Left forelimb (tissue), 1 donor: ENCODE data around the gene ACSS1.

Experiments
- DNase-seq: peaks from one replicate; pipeline ENCODE4 v3.0.0-alpha.2; 2018; ENCODE audit warnings: low spot score

The ACSS1 gene

DNA sequence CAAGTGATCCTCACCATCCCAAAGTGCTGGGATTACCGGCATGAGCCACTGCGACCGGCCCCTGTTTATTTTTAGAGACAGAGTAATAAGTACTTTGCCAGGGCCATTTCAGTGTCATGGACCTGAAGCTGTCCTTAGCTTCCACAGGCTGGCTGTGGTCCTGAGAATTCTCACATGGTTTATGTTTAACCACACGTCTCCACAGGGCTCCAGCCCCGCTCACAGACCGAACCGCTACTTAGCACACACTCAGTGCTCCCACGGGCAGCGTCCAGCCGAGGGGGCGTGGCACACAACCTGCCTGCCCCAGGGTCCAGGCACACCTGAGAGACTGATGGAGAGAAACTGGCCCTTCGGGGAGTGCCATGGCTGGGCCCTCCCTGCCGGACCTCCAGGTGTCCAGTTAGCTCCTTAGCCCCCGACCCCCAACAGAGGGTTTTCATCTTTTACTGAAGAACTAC, 11.7 kb downstream of the ACSS1 start:
- DNase-seq = no peak

DNA sequence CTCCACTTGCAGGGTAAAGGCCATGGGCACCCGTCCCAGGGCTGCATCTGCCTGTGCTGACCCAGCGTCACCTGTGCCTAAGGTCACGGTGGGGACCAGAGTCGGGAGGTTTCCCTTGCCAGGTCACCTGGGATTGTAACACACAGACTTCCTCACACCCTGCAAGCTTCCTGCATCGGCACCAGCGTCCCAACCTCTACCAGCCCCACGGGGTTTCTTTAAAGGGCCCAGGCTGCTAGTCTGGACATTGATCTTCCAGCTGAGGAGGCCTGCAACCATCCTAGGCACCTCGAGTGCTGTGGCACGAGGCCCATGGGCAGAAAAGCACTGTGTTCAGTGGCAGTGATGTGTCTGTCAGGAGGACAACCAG, 12.6 kb downstream of the ACSS1 start:
- DNase-seq = no peak

DNA sequence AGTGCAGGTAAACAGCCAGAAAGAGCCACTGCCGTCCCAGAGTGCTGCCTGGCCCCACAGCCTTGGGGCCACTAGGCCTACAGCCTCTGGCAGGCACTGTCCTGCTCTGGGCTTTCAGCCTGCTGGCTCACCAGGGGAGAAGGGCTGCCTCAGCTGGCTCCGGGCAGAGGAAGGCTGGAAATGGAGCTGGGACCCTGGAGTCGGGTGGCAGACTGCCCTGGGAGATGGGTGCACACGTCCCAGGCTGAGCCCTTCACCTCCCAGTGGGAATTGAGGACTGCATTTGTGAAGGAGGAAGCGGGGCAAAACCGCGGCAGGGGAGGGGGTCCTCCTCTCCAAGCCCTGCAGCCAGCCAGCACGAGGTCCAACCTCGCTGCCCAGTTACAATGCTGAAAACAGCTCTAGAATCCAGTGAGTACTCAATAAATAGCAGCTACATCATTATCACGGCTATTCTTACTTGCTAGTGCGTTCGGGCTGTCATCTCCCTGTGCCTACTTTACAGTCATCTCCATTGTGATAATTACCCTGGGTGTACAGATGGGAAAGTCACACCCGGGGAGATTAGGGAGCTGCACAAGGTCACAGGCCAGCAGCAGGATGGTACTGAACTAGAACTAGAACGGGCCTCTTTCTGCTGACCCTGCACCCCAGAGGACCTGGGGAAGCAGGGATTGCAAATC, 13.1 kb downstream of the ACSS1 start:
- no peak for DNase-seq

DNA sequence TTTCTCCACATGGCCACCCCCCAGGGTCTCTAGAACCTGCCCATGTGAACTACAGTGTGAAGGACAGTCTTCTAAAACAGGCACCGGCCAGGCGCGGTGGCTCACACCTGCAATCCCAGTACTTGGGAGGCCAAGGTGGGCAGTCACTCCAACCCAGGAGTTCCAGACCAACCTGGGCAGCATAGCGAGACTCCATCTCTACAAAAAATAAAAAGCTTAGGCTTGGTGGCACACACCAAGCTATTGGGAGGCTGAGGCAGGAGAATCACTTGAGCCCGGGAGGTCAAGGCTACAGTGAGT, 13.7 kb downstream of the ACSS1 start:
- no peak for DNase-seq

DNA sequence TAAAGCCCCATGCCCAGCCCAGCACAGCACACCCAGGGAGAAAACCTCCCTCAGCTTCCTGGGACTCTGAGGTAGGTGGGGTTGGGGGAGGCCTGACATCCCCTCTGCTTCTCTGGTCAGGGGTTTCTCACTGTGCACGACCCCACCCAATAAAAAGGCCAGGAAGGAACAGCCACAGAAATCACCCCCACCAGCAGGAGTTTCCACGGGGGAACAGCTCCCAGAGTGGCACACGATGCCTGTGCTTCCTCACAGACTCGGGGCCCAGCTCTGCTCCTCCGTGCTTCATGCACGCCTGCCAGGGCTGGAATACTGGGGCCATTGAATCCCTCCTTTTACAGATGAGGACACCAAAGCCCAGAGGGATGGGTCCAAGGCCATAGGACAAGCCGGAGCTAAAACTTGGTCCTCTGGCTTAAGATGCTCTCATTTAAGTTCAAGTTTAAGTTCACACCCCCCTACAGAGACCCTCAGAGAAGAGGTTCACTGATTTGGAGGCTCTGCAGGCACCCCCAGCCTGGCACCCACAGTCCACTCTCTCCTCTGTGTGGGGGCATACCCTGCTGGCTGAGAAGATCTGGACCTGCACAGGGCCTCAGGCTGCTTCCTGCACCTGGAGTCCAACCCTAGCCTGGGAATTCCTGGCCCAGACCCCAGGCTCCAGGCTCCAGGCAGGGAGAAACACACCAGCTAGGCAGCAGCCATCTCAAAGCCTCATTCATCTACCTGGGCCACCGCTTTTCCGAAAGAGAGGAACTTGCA, 14.3 kb downstream of the ACSS1 start:
- DNase-seq = no peak

DNA sequence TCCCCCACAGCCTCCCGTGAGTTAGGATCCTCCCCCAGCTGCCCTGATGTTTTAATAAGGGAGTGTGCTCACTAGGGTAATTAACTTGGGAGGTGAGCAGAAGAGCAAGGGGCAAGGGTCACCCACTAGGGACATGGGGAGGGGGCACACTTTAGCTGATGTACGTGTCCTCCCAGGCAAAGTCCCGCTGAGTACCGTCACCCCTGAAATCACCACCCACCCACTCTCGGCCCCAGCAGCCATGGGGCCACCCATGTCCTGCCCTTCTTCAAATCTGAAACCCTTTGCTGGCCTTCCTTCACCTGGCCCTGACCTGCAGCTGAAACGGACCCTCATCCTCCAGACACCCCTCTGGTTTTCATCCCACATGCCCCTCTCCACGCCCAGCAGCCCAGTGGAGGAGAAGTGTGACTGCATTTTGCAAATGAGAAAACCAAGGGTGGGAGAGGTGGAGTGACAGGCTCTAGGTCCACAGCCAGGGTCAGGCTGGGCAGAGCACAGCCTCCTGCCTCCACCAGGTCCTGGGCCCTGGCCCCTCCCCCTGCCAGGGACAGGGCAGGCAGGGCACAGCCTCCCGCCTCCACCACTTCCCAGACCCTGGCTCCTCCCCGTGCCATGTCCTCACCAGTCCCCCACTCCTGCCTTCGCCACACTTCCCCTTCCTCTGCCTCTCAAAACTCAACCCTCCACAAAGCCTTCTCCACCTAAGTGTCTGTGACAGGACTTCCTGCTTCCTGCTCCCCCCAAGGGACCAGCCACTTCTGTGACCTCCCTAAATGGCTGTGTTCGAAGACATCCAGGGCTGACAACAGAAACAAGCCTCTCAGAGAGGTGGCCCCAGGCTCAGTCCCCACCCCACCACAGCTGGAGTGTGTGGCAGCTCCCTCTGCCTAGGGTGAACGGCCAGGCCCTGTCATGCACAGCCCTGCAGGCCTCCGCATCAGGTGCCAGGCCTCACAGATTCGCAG, 15.1 kb downstream of the ACSS1 start:
- no peak for DNase-seq

DNA sequence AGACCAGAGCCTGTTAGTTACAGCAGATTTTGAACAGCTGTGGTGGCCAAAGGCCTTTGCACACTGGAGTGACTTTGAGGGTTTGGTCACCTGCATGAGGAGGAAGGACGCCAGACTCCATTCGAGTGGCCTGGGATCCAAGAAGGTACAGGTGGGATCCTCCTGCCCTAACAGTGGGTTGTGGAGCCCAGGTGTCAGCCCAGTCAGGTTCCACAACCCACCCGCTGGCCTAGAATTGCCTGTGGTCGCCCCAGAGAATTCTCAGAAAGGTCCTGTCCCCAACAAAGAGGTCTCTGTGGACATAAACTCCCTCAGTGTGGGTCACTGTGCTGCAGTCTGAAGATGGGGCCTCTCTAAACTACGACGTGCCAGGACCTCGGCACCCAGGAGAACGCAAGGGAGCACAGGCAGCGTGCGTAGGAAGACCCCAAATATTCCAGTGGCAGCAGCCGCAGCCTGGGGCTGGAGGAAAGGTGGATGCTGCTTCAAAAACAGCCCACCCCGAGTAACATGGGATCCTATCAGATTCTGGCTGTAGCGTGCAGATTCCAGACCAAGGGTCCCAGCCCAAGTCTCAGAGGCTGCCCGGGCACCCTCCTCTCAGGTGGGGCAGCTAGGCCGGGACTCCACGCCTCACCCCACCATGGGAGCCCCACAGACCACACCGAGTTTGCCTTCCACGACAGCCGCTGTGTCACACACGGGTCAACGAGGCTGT, 16.0 kb downstream of the ACSS1 start:
- no peak for DNase-seq

DNA sequence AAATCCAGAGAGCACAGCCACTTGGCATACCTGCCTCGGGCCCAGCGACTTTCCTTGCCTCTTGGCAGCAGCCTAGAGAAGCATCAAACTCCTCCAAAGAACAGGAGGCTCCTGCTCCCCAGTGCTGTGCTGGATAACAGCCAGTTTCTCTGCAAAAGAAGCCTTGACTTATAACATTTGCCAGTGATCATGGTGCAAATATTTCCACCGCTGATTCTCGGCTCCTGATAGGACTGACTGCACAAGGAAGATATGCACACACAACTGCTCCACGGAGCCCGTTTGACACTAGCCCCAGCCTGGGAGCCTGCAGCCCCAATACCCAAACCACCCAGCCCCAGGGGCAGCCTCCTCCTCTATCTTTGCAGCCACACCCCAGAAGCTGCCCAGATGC, 17.5 kb downstream of the ACSS1 start:
- DNase-seq = no peak

DNA sequence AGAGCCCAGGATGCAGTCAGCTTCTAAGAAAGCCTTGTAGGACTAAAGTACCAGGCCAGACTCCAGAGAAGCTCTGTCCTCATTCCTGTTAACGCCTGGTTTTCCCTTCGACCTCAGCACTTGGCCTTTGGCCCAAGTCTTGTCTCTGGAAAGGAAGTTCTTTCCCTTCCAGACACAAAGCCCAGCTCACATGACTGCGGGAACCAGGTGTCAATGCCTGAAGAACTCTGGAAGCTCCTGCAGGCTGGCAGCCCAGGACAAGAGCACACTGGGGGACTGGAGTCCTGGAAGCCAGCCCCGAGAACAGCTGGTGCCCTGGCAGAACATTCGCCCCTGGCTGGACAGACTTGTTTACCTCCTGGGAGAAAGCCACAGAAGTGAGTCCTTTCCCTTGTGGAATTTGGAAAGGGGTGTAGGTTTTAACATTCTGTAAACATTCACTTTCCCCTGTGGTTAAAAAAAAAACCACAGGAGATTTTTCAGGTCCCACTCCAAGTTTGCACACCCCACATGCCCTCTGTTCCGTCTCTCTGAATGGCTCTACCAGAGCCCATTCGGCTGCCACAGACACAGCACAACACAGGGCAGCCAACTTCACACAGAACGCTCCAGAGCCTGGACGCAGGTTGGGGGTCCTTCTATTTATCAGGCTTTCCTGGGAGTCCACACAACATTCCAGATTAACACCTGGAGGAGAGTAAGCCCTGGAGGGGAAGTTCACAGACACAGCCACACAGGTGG, 18.1 kb downstream of the ACSS1 start:
- peak; percentile 80 for DNase-seq

DNA sequence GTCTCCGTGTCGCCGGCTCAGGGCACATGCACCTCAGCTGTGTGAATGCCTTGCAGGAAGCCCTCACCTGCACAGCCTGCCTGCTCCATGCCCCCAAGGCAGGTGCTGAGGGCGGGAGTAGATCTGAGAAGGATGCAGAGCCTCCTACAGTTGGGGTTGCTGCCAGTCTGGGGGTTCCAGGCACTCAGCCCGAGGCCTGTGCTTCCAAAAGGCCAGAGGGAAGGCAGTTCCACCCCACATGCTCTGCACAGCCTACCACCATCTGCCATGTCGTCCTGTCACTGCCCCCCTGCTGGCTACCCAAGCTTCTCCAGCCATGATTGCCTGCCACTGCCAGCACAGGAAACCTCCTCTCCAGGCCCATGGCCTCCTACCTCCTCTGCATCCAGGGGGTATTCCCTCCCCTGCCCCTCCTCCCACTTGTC, 19.3 kb downstream of the ACSS1 start:
- DNase-seq = no peak

DNA sequence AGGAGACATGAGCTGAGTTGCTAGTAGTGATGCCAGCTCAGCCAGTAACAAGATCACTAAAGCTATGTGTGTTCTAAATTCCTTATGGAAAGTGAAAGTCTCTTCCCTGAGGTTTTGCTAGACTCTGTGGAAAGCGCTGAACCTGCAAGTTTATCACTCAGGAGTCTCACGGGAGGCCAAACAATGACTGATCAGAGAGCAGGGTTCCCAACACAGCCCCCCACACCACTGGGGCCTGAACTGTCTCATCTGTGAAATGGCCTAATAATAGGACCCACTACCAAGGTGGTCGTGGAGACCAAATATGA, 19.9 kb downstream of the ACSS1 start:
- no peak for DNase-seq

DNA sequence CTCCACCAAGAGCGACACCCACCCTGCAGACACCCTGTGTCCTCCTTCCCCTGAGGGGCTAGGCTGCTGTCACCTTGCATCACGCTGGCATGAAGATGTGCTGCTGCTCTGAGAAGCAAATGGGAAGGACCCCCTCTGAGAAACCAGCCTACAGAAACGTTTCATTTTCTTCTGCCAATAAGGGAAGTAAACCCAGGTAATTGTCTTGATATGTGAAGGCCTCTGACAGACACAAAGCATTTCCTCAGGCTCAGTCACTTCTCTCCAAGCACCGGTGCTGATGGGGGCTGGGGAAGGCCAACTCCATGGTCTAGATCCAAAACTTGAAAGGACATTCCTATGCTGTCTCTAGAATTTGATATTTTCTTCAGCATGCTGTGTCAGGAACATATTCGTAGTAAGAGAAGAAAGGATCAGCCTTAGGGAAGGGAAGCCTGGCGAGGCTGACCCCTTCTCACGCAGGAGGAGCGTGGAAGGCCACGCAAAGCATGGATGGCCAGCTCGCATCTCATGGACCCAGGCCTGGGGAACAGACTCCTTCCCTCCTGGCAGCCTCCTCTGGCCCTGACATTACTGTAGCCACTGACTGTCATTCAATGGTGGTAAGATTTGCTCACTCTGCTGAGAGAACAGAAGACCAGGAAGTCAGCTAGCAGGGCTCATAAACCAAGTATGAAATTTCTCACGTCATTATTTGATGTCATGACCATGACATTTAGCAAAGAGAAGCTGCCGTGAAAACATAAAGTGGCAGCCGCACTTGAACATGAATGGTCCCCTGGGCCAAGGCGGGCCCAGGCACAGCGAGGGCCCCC, 20.4 kb downstream of the ACSS1 start:
- no peak for DNase-seq

DNA sequence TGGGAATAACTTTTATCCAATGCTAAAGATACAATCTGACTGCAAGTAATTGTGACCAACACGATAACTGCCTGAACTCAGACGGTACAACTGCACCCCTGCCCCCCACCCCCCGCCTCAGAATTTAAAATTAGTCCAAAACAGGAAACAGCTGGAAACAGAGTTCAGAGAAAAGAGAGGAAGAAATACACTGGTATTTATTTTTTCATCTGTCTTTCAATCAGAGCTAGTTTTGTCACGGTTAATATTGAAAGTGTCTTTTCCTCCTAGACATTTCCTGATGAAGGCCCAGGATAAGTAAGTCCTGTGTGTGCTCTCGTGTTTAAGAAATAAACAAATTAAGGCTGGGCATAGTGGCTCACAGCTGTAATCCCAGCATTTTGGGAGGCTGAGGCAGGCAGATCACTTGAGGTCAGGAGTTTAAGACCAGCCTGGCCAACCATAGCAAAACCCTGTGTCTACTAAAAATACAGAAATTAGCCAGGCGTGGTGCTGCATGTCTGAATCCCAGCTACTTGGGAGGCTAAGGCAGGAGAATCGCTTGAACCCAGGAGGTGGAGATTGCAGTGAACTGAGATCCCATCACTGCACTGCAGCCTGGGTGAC, 21.5 kb downstream of the ACSS1 start:
- DNase-seq = no peak

DNA sequence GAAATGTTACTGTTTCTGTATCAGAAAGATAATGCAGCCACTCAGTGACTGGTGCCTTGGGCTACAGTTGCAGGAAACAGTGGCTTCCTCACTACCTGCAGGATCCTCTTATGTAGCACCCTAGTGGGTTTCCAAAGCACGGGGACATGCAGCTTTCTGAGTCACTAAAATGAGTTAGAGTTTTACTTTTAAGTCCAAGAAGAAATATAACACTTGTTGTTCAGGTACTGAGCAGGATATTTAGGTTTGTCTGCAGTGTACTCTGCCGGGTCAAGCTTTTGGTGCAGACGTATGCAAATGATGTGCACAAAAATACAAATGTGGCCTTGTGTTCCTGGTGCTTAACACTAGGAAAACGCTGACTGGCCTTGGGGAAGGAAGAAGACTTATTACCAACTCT, 22.0 kb downstream of the ACSS1 start:
- DNase-seq = no peak

DNA sequence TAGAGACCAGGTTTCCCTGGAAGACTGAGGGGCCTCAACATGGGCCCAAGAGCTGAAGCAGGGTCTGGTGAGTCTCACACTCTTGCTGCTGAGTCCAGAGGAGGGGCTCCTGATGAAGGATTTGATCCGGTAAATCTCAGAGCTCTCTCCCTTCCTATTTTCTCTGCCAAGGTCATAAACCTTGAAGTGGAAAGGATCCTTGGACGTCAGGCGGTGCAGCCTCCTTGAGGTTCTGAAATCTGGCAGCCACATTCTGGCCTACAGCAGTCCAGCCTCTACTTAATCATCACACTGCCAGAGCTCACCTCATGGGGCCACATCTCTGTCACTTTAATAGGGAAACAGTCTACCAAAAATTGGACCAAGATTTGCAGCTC, 24.0 kb downstream of the ACSS1 start:
- DNase-seq = no peak

DNA sequence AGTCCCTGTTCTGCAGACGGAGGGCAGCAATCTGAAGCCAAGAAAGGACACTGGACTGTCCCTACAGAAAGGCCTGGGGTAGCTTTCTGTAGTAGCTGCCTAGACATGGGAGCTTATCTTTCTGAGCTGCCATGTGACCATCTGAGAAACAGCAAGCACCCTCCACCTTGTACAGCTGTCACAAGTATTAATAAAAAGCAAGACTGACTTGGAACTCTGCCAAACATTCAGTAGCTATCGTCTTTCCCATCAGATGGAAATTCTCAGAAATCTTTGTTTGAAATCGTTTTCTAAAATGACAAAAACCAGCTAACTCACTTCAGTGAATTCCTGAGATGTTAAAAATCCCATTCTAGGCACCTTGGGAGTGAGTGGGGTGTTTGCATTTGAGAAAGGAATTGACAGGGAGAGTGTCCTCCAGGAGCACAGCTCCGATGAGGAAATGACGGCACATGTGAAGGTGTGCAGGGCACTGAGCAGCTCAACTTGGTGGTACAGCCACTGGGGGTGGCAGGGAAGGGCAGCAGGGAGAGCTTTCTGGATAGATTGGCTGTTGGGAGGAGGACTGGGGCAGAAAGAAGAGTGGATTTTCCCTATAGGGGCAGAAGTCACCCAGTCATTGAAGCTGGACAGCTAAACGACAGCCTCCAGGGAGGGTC, 24.5 kb downstream of the ACSS1 start:
- DNase-seq = no peak

DNA sequence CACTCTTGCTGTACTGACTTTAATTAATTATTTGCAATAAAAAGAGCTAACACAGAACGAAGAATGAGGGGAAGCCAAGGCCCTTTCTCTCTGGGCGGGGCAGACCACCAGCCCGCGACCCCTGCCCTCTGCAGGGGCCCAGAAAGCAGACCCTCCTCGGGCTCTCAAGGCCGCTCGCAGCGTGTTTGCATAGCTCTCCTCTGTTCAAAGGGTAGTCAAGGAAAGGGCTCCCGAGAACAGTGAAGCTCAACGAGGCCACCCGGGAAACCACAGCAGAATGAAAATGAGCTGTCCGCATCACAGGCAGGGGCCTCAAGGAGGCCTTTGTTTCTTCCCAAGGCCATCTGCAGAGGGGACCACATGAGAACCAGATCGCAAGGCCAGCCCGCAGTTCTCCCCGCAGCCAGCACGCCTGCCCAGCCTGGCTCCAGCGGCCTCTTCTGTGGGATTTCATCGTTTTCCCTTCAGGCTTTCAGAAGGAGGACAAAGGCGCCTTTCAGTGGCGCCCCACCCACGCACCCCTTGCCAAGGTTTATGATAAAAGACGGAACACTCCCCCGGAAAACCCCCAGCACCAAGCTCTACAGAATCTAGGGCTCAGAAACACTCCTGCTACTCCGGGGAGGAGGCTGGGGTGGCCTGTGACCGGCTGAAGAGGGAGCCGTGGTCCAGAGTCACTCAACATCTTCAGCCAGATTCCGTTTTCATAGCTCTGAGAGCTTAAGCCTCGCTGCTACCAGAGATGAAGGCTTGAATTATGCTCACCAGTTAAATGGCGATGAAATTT, 25.3 kb downstream of the ACSS1 start:
- DNase-seq = no peak

DNA sequence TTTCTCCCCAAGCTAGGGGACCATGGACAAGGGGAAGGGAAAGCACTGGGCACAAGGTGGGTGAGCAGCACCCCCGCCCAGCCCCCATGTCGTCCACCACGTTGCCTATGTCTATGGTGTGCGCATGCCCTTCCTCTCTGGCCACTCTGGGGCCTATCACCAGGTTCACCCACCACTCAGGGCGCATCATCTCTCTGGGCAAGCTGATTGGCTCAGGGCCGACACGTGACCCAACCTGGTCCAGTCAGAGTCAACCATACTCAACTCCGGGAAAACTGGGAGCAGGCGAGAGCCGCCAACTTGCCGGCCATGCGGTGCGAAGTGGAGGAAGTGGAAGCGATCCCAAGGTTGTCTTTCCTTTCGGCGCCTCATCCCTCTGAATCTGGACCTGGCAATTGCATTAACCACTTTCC, 25.9 kb downstream of the ACSS1 start:
- DNase-seq = no peak

DNA sequence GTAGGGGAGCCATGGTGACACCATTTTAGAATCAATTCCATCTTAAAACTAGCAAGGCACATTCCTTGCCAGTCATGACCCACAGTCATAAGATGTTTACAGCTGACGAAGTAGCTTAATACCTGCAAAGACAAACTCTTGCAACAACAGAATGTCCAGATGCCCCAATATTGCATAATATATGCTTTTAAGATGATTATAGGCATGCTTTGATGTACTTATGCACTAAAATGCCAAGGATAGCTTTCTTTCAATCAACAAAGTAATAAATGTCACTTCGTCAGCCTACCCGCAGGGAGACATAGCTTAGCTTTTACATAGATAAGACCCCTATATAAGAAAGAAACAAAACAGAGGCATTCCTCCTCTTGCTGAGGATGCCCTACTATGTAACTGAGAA, 26.7 kb downstream of the ACSS1 start:
- no peak for DNase-seq
